HepG2 (cell line): Measurements from ENCODE around the gene ANKRD39. TPM values are rescaled to one million over a fixed set of nuclear protein-coding genes. Genes with fewer than 3 reads are reported as not detected.

ENCODE experiments used
- ASH2L ChIP-seq: fragments of 300-600, 200-600 bp; sonication (generic); IDR thresholded peaks from 2 replicates; pipeline ENCODE4 v1.7.0; 2017; ENCODE audit warnings: low read depth, mild to moderate bottlenecking, moderate library complexity, mixed read lengths, low read length; ENCODE audit not compliant: insufficient read length
- CHCHD3 ChIP-seq: sonication (generic); formaldehyde crosslinking; IDR thresholded peaks from 2 replicates; pipeline ENCODE4 v1.8.0; 2022; ENCODE audit warnings: mild to moderate bottlenecking, missing genetic modification reagents, moderate library complexity
- CHD2 ChIP-seq: IDR thresholded peaks from 2 replicates; pipeline ENCODE4 v1.6.1; 2011; ENCODE audit warnings: low read depth, low read length, improper control_type of control experiment
- JUN ChIP-seq: sonication (generic); formaldehyde crosslinking; IDR thresholded peaks from 2 replicates; pipeline ENCODE4 v1.4.0; 2020; ENCODE audit warnings: mild to moderate bottlenecking, missing genetic modification reagents
- MED8 ChIP-seq: sonication (generic); formaldehyde crosslinking; IDR thresholded peaks from 2 replicates; pipeline ENCODE4 v1.8.1; 2023; ENCODE audit warnings: mild to moderate bottlenecking, missing genetic modification reagents; ENCODE audit not compliant: insufficient replicate concordance
- NCOA5 ChIP-seq: sonication (generic); formaldehyde crosslinking; IDR thresholded peaks from 2 replicates; pipeline ENCODE4 v1.4.0; 2020; ENCODE audit warnings: missing genetic modification reagents
- PHF5A ChIP-seq: IDR thresholded peaks from one replicate; pipeline ENCODE4 v1.6.1; 2018; ENCODE audit warnings: low read depth, missing genetic modification reagents; ENCODE audit not compliant: unreplicated experiment
- SP4 ChIP-seq: sonication (generic); formaldehyde crosslinking; IDR thresholded peaks from 2 replicates; pipeline ENCODE4 v1.8.1; 2023; ENCODE audit warnings: mild to moderate bottlenecking, missing genetic modification reagents
- SPEN ChIP-seq: sonication (generic); formaldehyde crosslinking; IDR thresholded peaks from 2 replicates; pipeline ENCODE4 v1.5.1; 2020; ENCODE audit warnings: low read depth, mild to moderate bottlenecking, missing genetic modification reagents
- SRF ChIP-seq: IDR thresholded peaks from 2 replicates; pipeline ENCODE4 v1.6.1; 2011; ENCODE audit warnings: mild to moderate bottlenecking, low read depth, low read length, moderate library complexity
- TERF1 ChIP-seq: sonication (generic); formaldehyde crosslinking; IDR thresholded peaks from 2 replicates; pipeline ENCODE4 v1.8.0; 2022; ENCODE audit warnings: mild to moderate bottlenecking, missing genetic modification reagents, moderate library complexity
- ZFP62 ChIP-seq: sonication (generic); formaldehyde crosslinking; IDR thresholded peaks from 2 replicates; pipeline ENCODE4 v1.4.0; 2020; ENCODE audit warnings: missing genetic modification reagents
- ZKSCAN1 ChIP-seq: fragments of 150-350 bp; IDR thresholded peaks from 2 replicates; pipeline ENCODE4 v1.6.1; 2014; ENCODE audit warnings: low read length
- ZMYM4 ChIP-seq: sonication (generic); formaldehyde crosslinking; IDR thresholded peaks from 2 replicates; pipeline ENCODE4 v1.8.1; 2023; ENCODE audit warnings: mild to moderate bottlenecking, missing genetic modification reagents
- ZNF501 ChIP-seq: sonication (generic); formaldehyde crosslinking; IDR thresholded peaks from 2 replicates; pipeline ENCODE4 v1.5.1; 2020; ENCODE audit warnings: mild to moderate bottlenecking, moderate library complexity, missing genetic modification reagents
- ZNF879 ChIP-seq: sonication (generic); formaldehyde crosslinking; IDR thresholded peaks from 2 replicates; pipeline ENCODE4 v1.8.1; 2023; ENCODE audit warnings: missing genetic modification reagents
- ZSCAN30 ChIP-seq: sonication (generic); formaldehyde crosslinking; IDR thresholded peaks from 2 replicates; pipeline ENCODE4 v1.5.0; 2020; ENCODE audit warnings: mild to moderate bottlenecking, missing genetic modification reagents
- ZZZ3 ChIP-seq: sonication (generic); formaldehyde crosslinking; IDR thresholded peaks from 2 replicates; pipeline ENCODE4 v1.4.0; 2020; ENCODE audit warnings: missing genetic modification reagents, mild to moderate bottlenecking, borderline replicate concordance
- polyA plus RNA-seq, 8 experiments: library from polyadenylated mRNA; depleted of rRNA in 3 of 8; stranded (reverse) in 7 of 8; unstranded in 1 of 8; fragments of >200 nt; fragmentation: Illumina TruSeq in 4 of 8; extraction: Trizol in 4 of 8; gene quantifications; 2 replicates each; pipeline versions ENCODE4 v1.2.1 to v1.2.3, GENCODE V29; 2011 to 2016; ENCODE audit warnings: low read depth in 4 of 8, missing spikeins in 1 of 8, mixed read lengths in 1 of 8; ENCODE audit not compliant: insufficient read depth in 1 of 8
- total RNA-seq, 5 experiments: library from RNA; depleted of rRNA; stranded (reverse); fragments of >200 nt; fragmentation: Illumina TruSeq; extraction: Trizol; gene quantifications; 2 replicates each; pipeline ENCODE4 v1.2.3, GENCODE V29; 2016; ENCODE audit warnings: low read depth in 1 of 5
- TF ChIP-seq, protein P1 (sequence below): sonication (generic); formaldehyde crosslinking; IDR thresholded peaks from 2 replicates; pipeline ENCODE4 v1.4.0; 2020; ENCODE audit warnings: missing genetic modification reagents, borderline replicate concordance
- TF ChIP-seq, protein P2 (sequence below): IDR thresholded peaks from 2 replicates; pipeline ENCODE4 v1.6.1; 2012; ENCODE audit warnings: low read depth, low read length, improper control_type of control experiment

The ANKRD39 gene
- total and polyA plus RNA-seq, 2 of the 13 experiments (the other 11 are each of a cell fraction or from before 2014, with no cell fraction given): 23.2 to 24.8 TPM

GRCh38 chr2:96819128-96819875 is 38.5 kb downstream of the ANKRD39 start (continued):
- TF ChIP-seq MED8 (CRISPR knock-in tag) (no peak), JUN (CRISPR knock-in tag) (peak; percentile 77; the same call in 1 of the 2 replicates), ZFP62 (no peak), ZNF501 (peak; percentile 83; the same call in 1 of the 2 replicates), ASH2L (peak; percentile 89), NCOA5 (no peak), SRF (no peak), ZNF879 (no peak), ZMYM4 (CRISPR knock-in tag) (peak; percentile 91), ZKSCAN1 (peak; percentile 78), SP4 (CRISPR knock-in tag) (0 out of 2 replicates have a peak, but pooled peaks have one; percentile 81), CHD2 (no peak), ZZZ3 (CRISPR knock-in tag) (no peak; the same call in 1 of the 2 replicates), ZSCAN30 (CRISPR knock-in tag) (peak; percentile 97), TERF1 (CRISPR knock-in tag) (no peak), PHF5A (CRISPR knock-in tag) (peak; percentile 99), CHCHD3 (no peak), SPEN (peak; percentile 94)
- TF ChIP-seq, protein P1, sequence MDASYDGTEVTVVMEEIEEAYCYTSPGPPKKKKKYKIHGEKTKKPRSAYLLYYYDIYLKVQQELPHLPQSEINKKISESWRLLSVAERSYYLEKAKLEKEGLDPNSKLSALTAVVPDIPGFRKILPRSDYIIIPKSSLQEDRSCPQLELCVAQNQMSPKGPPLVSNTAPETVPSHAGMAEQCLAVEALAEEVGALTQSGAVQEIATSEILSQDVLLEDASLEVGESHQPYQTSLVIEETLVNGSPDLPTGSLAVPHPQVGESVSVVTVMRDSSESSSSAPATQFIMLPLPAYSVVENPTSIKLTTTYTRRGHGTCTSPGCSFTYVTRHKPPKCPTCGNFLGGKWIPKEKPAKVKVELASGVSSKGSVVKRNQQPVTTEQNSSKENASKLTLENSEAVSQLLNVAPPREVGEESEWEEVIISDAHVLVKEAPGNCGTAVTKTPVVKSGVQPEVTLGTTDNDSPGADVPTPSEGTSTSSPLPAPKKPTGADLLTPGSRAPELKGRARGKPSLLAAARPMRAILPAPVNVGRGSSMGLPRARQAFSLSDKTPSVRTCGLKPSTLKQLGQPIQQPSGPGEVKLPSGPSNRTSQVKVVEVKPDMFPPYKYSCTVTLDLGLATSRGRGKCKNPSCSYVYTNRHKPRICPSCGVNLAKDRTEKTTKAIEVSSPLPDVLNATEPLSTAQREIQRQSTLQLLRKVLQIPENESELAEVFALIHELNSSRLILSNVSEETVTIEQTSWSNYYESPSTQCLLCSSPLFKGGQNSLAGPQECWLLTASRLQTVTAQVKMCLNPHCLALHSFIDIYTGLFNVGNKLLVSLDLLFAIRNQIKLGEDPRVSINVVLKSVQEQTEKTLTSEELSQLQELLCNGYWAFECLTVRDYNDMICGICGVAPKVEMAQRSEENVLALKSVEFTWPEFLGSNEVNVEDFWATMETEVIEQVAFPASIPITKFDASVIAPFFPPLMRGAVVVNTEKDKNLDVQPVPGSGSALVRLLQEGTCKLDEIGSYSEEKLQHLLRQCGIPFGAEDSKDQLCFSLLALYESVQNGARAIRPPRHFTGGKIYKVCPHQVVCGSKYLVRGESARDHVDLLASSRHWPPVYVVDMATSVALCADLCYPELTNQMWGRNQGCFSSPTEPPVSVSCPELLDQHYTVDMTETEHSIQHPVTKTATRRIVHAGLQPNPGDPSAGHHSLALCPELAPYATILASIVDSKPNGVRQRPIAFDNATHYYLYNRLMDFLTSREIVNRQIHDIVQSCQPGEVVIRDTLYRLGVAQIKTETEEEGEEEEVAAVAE (CRISPR knock-in tag): peak; percentile 79; the same call in 1 of the 2 replicates
- TF ChIP-seq, protein P2, sequence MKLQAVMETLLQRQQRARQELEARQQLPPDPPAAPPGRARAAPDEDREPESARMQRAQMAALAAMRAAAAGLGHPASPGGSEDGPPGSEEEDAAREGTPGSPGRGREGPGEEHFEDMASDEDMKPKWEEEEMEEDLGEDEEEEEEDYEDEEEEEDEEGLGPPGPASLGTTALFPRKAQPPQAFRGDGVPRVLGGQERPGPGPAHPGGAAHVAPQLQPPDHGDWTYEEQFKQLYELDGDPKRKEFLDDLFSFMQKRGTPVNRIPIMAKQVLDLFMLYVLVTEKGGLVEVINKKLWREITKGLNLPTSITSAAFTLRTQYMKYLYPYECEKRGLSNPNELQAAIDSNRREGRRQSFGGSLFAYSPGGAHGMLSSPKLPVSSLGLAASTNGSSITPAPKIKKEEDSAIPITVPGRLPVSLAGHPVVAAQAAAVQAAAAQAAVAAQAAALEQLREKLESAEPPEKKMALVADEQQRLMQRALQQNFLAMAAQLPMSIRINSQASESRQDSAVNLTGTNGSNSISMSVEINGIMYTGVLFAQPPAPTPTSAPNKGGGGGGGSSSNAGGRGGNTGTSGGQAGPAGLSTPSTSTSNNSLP: peak; percentile 75
